Activated T-helper 17 cell treated with anti-CD3 and anti-CD28 coated beads, Interleukin-2, amount 50 U/mL, for 72 hours (primary cell): ENCODE results near the gene UCP2. TPM values are rescaled to one million over a fixed set of nuclear protein-coding genes. Genes with fewer than 3 reads are reported as not detected.
A peak's percentile ranks its signal among the peaks of the same experiment; 100 is the strongest.
"Not testable (repeated sequence)": the region's sequence is repeated elsewhere in the genome, so short reads cannot be mapped to it uniquely, and the experiment has no call there.

Experiments used
- ATAC-seq: fragments of 150-1000 bp; cut with Tn5 transposase; replicated peaks from 2 replicates; pipeline ENCODE4 v1.10.0; 2021; ENCODE audit warnings: mild to moderate bottlenecking, moderate library complexity
- H3K27ac Mint-ChIP-seq: one replicate; pipeline ENCODE4 v1.8.0; 2022; ENCODE audit warnings: mixed read lengths
- H3K27me3 Mint-ChIP-seq: one replicate; pipeline ENCODE4 v1.8.0; 2022; ENCODE audit warnings: mixed read lengths
- H3K36me3 Mint-ChIP-seq: one replicate; pipeline ENCODE4 v1.8.0; 2022; ENCODE audit warnings: low read depth, mild to moderate bottlenecking, mixed read lengths
- H3K4me1 Mint-ChIP-seq: one replicate; pipeline ENCODE4 v1.8.0; 2022; ENCODE audit warnings: mixed read lengths
- H3K4me3 Mint-ChIP-seq: one replicate; pipeline ENCODE4 v1.8.0; 2022; ENCODE audit warnings: mild to moderate bottlenecking, mixed read lengths
- H3K9me3 Mint-ChIP-seq: one replicate; pipeline ENCODE4 v1.8.0; 2022; ENCODE audit warnings: mixed read lengths
- total RNA-seq, 2 donors: library from RNA; stranded (reverse); gene quantifications; one replicate each; pipeline ENCODE4 v1.2.3, GENCODE V29; 2022

Gene UCP2
- total RNA-seq, 2 donors from 2014 or later = 199 to 269 TPM

DNA sequence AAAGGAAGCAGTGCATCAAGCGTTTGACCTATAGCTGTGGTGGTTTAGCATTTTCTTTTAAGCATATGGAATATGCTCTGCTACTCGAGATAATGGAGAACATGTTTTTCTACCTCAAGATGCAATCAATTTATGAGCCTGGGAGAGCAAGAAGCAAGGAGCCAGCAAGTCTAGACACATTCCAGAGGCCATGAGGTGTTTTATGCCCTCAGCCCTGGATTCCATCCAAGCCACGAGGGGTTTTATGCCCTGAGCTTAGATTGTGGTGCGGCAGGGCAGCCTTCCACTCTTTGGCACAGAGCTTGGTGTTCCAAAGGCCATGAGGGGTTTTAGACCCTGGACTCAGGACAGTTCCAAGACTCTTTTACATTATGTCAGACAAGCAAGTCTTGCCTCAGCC is 43.5 kb downstream of the UCP2 start:
- H3K4me3 Mint-ChIP-seq = no peak overlapping the region
- H3K4me1 Mint-ChIP-seq = peaks cover 4% of the 10 kb centered on the region
- peaks cover 3% of the 10 kb centered on the region for H3K9me3 Mint-ChIP-seq
- no peaks in the 10 kb centered on the region for H3K27me3 Mint-ChIP-seq
- H3K27ac Mint-ChIP-seq = no peak overlapping the region
- no peak for ATAC-seq
- peaks cover 5% of the 10 kb centered on the region for H3K36me3 Mint-ChIP-seq

DNA sequence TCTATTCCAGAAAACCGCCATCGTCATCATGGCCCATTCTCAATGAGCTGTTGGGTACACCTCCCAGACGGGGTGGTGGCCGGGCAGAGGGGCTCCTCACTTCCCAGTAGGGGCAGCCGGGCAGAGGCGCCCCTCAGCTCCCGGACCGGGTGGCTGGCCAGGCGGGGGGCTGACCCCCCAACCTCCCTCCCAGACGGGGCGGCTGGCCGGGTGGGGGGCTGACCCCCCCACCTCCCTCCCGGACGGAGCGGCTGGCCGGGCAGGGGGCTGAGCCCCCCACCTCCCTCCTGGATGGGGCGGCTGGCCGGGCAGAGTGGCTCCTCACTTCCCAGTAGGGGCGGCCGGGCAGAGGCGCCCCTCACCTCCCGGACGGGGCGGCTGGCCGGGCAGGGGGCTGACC is 46.6 kb downstream of the UCP2 start:
- H3K27me3 Mint-ChIP-seq, ATAC-seq, H3K4me1 Mint-ChIP-seq, H3K27ac Mint-ChIP-seq, H3K9me3 Mint-ChIP-seq, H3K4me3 Mint-ChIP-seq: not testable (repeated sequence)
- H3K36me3 Mint-ChIP-seq = peaks cover 33% of the 10 kb centered on the region

DNA sequence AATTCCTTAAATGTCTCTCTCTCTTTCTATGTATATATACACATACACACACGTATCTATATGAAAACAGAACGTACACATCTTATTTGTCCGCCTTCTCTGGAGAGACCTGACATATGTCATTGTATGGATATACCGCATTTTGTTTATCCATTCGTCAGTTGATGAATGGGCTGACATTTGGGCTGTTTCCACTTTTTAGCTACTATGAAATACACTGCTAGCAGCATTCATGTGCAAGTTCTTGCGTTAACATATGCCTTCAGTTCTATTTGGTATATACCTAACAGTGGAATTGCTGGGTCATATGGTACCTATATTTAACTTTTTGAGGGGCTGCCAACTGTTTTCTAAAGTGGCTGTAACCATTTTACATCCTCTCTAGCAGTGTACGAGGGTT is 49.9 kb downstream of the UCP2 start:
- Mint-ChIP-seq H3K4me3 (no peak overlapping the region), H3K36me3 (peaks cover 66% of the 10 kb centered on the region), H3K4me1 (no peaks in the 10 kb centered on the region), H3K9me3 (no peaks in the 10 kb centered on the region), H3K27ac (no peak overlapping the region), H3K27me3 (no peaks in the 10 kb centered on the region)
- no peak for ATAC-seq

DNA sequence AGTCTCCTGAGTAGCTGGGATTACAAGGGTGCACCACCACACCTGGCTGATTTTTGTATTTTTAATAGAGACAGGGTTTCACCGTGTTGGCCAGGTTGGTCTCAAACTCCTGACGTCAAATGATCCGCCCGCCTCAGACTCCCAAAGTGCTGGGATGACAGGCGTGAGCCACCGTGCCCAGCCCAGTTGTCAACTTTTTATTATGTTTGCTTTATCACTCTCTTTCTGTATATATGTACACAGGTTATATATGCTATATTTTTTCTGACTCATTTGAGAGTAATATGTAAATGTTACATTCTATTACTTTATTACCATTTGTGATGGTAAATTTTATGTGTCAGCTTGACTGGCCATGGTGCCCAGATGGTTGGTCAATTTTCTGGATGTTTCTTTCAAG is 50.7 kb downstream of the UCP2 start:
- no peaks in the 10 kb centered on the region for H3K27me3 Mint-ChIP-seq
- peaks cover 74% of the 10 kb centered on the region for H3K36me3 Mint-ChIP-seq
- no peaks in the 10 kb centered on the region for H3K9me3 Mint-ChIP-seq
- H3K27ac Mint-ChIP-seq = no peak overlapping the region
- ATAC-seq = no peak
- H3K4me1 Mint-ChIP-seq = no peaks in the 10 kb centered on the region
- H3K4me3 Mint-ChIP-seq = no peak overlapping the region

DNA sequence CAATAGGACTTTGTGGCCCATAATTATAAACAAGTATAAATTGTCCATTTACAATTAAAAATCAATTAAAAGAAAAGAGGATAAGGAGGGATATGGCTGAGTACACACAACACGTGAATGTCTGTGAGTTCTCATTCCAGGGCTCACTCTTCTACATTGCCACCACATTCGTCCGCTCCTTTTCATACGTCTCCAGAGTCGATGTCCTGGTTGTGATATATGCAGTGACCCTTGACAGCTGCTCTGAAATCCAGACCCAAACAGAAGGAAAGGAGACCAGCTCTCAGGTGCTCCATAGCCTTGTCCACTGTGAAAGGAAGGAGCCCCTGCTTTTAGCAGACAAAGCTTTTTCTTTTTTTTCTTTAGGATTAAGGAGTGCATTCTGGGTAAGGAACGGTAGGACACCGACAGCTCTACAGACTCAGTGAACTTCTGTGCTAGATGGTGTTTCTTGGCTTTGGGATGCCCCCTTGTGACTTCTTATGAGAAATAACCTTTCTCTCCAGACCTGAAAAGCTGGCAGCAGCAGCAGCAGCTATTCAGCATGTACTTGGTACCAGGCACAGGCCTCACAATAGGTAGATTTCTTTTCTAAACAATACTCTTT is 51.5 kb downstream of the UCP2 start:
- Mint-ChIP-seq H3K4me1 (no peaks in the 10 kb centered on the region), H3K27ac (no peak overlapping the region), H3K36me3 (peaks cover 80% of the 10 kb centered on the region)

DNA sequence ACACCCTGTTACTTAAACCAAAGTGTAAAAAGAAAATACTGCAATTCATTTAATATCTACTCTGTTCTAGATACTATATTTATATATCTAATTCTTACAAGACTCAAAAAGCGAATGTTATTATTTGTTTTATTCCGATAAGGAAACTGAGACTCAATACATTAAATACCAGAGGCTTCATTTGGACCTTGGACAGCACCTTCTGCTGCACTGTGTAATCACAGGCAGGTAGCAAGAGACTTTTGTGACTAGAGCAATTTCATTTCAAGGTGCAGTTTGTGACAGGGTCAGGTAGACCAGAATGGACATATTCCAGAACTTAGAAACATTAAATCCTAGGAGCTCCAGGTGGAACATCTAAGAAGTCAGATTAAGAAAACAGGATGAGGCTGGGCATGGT is 53.3 kb downstream of the UCP2 start:
- Mint-ChIP-seq H3K27me3 (no peaks in the 10 kb centered on the region), H3K27ac (no peak overlapping the region)

More for the DNA sequence above, 51.5 kb downstream of the UCP2 start:
- no peaks in the 10 kb centered on the region for H3K9me3 Mint-ChIP-seq
- no peak overlapping the region for H3K4me3 Mint-ChIP-seq
- ATAC-seq = peak; percentile 66
- no peaks in the 10 kb centered on the region for H3K27me3 Mint-ChIP-seq

More for the DNA sequence above, 53.3 kb downstream of the UCP2 start:
- H3K36me3 Mint-ChIP-seq = peaks cover 95% of the 10 kb centered on the region
- no peak overlapping the region for H3K4me3 Mint-ChIP-seq
- H3K9me3 Mint-ChIP-seq = no peaks in the 10 kb centered on the region
- ATAC-seq = no peak
- H3K4me1 Mint-ChIP-seq = no peaks in the 10 kb centered on the region

Other genes starting within 250 kb of the UCP2 start
- 100 to 1,000 TPM in 1 of 2 donors, 10 to 100 TPM in 1; 78.6 to 113 TPM for gene RAB6A, start 221.8 kb downstream of the UCP2 start, total RNA-seq
- 10 to 100 TPM; 28.1 to 39.6 TPM for gene MRPL48, start 195.0 kb downstream of the UCP2 start, total RNA-seq
- gene COA4, start 106.0 kb downstream of the UCP2 start, total RNA-seq = 100 to 1,000 TPM in 1 of 2 donors, 10 to 100 TPM in 1; 56.2 to 104 TPM
- 10 to 100 TPM; 32.0 to 40.6 TPM for gene PAAF1, start 105.8 kb downstream of the UCP2 start, total RNA-seq
- gene DNAJB13, start 31.8 kb downstream of the UCP2 start, total RNA-seq = 1 to 10 TPM in 1 of 2 donors, not detected in 1; 1.2 TPM
- 1 to 10 TPM; 4.3 to 6.6 TPM for gene UCP3, start 26.2 kb upstream of the UCP2 start, total RNA-seq
- 10 to 100 TPM; 35.3 to 37.9 TPM for gene C2CD3, start 188.2 kb upstream of the UCP2 start, total RNA-seq
- gene PPME1, start 188.4 kb upstream of the UCP2 start, total RNA-seq = 10 to 100 TPM; 47.9 to 98.5 TPM